Activated naive CD4-positive, alpha-beta T cell (primary cell): ENCODE results near the gene CTNNAL1.

Experiments used
- DNase-seq, 4 experiments: peaks; one replicate each; lab custom pipeline; 2025; lab: John Stamatoyannopoulos, UW

Gene CTNNAL1

GRCh38 chr9:109028457-109028856 is 15.2 kb upstream of the CTNNAL1 start:
- DNase-seq: no peak

DNA sequence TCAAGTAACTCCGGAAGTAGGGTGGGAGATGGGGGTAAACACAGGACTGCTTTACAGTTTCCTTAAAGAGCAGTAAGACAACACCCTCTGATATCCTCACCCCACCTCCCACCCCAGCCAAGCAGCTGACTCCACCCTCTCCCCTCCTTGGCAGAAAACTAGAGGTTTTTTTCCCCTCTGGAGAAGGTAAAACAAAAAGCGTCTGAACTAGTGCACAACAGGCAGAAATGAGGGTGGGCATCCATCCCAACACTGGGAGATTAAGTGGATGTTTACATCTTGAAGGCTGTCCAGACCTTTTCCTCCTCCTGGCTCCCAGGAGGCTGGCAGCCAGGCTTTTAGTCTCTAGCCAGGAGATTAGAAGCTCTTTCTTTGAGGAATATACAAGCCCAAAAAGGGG is 13.9 kb upstream of the CTNNAL1 start:
- no peak for DNase-seq

DNA sequence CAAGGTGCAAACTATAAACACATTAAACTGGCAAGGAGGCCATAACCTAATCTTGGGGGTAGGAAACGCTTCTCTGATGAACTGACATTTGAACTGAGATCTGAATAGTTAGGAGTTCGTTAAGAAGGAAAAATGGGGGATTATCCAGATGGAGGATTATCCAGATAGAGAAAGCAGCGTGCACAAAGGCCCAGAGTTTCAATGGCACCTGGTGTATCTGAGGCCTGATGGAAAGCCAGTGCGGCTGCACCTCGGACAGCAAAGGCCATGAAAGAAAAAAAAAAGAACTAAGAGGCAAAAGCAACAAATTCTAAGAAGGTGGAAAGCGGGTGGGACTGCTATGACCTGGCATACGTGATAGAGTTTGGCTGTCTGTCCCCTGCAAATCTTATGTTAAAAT is 13.0 kb upstream of the CTNNAL1 start:
- no peak for DNase-seq

DNA sequence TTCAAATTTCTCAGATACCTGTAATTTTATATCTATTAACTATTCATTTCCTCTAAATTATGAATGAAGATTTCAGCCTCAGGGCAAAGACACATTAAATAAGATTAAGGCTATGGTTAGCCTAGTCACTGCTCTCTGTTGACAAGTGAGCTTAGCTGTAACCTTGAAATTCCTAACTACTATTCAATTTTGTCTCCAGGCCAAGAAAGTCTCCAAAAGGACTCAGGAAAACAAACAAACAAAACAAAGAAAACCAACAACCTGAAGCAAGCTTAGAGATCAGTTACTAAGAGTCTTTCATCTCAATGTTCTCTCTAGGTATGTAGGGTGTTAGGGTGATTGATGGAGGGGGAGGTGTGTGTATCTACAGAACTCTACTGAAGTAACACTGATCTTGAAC is 9.6 kb upstream of the CTNNAL1 start:
- DNase-seq: no peak

DNA sequence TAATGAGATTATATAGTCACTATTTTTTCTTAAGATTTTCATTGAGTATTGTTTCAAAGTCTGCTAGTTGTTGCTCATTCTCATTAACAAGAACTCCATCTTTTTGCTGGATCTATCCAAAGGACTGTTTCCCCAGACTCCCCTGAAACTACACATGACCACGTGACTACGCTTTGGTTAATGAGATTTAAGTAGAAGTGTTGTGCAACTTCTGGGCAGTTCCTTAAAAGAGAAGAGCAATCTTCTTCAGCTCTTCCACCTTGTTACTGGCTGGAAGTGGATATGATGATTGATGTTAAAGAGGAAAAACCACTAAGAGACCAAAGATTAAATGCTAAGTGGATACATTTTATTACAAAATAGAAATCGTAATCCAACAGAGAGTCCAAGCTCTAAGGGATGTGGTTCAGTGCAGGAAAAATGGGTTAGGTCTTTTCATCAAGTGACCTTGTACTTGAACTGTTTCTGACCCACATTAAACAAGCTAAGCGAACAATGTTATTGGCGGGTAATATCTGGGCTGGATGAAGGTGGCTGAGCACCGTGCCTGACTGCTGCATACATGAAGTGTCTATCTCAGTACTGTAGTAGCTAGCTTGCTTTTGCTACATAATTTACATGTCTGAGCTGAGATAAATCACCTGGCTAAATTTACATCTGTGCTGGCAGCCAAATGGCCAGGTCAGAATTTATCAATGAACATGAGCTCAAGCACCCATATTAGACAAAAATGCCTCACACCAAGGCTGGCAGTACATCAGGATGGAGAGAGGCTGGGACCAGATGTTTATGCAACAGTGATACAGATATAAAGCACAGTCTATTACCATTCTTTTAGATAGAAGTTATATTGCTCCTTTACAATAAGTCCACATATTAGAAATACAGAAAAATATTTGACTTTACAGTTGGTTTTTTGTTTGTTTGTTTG is 7.5 kb upstream of the CTNNAL1 start:
- DNase-seq: no peak

GRCh38 chr9:109020113-109020512 is 6.8 kb upstream of the CTNNAL1 start:
- DNase-seq: no peak

- no peak for DNase-seq
These were observed 6.1 kb upstream of the CTNNAL1 start for GRCh38 chr9:109019420-109019819.

GRCh38 chr9:109017493-109017892 is 4.2 kb upstream of the CTNNAL1 start:
- no peak for DNase-seq

DNA sequence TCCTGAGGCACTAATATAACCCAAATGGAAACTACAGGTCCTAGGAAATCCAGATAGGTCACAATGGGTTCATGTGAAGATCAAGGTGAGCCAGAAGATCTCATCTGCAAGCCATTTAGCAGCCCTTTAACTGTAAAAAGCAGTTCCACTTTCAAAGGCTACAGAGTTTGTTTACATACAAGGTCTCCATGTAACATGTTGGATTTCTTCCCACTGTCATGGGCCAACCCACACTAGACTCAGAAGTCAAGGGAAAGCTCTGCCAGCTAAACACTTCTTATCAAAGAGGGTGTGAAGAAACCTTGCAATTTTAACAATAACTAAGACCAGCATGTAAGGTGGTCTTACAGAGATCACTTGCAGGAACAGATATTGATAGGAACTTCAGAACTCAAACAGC is 3.8 kb upstream of the CTNNAL1 start:
- DNase-seq: no peak

DNA sequence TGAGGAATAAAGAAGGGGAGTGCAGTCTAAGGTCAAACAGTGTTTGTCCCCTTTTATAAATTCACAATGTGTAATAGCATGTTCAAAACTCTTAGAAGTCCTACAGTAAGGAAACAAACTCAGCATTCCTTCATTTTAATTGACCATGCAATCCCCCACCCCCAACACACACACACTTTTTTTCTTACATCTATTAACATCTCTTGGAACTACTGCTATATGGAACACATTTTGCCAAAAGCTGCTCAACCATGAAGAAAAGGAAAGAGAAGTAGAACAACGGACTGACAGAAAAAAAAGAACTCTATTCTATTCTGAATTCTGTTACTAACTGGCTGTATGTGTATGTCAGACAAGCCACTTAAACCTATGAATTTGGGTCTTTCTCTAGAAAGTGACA is 2.8 kb upstream of the CTNNAL1 start:
- no peak for DNase-seq

DNA sequence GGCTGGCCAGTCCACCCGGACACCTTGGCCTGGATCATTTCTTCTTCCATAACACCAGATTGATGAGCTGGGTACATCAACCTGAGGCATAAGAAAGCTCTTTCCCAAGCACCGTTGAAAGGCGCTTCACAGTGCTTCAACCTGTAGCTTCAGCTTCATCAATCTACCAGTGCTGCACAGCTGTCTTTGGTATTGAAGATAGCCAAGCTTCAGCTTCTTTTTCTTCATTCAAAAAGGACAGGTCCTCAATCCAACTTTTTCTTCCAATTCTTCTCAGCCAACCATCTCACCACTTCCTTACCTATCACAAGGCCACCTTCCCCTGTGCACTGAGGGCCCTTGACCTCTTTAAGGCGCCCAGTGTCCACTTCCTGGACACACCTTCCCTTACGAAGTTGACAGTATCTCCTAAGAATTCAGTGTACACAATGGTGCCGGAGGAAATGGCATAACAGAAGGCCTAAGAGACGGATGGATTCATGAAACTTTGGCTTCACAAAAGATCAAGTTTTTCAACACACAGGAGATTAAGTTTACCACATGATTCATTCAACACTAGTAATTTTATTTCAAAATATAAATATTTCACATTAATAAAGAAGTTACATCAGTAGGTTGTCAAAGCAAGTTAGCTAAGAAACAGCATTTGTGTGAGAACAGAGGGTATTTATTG is 1.4 kb upstream of the CTNNAL1 start:
- DNase-seq: no peak

DNA sequence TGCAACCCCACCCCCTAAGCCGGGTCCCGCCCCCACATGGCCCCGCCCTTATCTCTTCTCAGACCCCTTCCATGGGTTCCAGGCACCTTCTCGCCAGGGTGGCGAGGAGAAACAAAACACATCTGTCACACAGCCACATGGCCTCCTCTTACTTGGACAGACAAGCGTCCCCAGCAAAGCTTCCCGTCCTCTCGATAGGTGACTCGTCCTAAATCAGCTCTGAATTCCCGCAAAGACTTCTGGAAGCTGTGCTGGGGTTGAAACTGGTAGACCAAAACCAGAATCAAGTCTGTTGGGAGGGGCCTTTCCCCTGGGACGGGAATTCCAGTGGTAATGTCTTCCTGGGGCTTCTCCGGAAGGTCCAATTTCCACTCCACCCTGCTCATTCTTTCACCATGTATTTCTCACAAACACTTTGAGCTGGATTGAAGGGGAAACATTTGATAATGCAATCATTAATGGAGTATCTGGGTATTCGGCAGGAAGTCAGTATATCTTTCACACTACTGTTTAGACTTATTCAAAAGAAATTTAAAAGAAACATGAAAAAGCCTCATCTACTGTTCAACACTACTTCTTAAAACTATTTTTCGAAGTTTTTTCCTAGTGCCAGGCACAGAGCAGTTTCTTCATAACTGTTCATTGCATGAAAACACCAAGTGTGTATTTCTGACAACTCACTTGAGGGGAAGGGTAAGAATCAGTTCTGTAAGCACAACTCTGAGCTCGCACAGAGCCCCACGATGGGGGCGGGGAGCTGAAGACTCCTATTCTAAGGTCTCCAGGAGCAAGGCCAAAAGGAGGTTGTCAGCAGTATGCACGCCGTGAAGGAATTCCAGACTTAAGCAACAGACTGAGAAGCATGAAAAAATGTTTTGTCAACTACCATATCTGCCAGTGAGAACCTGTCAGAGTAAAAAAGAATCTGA is 644 bp upstream of the CTNNAL1 start:
- DNase-seq: no peak

DNA sequence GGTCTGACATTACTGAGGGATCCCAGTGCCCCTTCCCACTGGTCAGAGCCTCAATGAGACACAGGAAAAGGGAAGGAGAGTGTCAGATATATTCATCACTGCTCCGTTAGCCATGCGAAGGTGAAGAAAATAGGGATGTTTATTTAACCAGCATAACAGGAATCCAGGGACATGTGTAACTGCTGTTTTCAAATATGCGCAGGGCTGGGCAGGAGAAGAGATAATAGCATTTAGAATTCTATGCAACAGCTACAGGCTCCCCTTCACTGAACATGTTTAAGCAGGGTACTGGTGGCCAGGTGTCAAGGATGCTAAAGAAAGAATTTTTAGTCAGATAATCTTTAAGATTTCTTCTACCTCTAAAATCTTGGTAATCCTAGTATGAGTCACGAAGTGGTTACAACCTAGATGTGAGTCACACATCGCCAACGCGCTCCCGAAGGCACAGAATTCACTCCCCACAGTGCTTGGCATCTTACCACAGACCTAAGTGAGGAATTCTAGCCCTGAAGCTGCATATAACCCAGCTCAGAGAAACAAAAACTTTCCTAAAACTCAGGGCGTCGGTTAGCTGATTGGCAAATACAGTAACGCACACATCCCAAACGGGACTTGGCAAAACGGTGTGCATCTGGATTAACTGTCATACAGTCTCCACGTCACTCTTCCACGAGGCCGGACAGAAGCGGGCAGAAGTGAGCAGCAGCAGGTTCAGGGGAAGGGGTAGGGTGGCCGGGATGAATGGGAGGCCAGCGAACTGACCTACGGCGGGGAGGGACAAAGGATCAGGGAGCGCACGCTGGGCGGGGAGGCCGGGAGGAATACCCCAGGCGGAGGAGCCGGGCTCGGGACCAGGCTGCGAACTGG is 1.1 kb downstream of the CTNNAL1 start:
- DNase-seq: peak in 1 of 4 experiments; percentile 21

- DNase-seq: no peak
These were observed 2.0 kb downstream of the CTNNAL1 start for GRCh38 chr9:109011231-109011671.

DNA sequence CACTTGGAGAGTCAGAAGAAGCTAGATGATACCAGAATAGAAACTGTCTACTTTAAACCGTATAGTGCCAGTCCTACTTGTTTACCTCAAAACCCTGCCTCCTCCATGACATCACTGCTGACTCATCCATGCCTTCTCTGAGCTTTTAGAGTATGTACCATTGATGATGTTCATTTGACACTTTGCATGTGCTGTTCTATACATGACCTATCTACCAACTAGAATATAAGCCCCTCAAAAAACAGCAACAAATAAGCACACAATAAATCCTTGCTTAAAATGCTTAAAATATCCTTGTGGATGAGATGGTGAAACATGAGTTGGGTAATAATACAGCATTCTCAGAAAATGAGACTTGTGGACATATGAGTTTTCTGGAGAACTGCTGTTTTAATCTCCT is 2.6 kb downstream of the CTNNAL1 start:
- DNase-seq: no peak

- no peak for DNase-seq
These were observed 7.6 kb downstream of the CTNNAL1 start for GRCh38 chr9:109005678-109006077.

DNA sequence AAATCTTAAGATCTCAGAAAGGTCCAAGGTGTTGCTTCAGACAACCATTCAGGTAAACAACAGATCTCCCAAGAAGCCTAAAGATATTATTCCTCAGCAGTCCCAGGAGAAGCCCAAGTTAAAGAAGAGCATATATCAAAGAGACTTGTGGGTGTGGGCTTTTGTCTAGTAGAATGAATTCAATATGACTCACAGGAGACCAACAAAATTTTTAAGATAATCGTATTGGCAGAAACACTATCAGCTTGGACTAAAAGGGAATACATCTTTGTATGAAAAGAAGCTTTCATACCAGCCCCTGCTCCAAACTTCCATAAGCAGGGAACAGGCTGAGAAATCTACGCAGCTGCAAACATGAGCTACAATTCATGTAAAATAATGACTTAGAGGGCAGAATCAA is 10.2 kb downstream of the CTNNAL1 start:
- DNase-seq: no peak

DNA sequence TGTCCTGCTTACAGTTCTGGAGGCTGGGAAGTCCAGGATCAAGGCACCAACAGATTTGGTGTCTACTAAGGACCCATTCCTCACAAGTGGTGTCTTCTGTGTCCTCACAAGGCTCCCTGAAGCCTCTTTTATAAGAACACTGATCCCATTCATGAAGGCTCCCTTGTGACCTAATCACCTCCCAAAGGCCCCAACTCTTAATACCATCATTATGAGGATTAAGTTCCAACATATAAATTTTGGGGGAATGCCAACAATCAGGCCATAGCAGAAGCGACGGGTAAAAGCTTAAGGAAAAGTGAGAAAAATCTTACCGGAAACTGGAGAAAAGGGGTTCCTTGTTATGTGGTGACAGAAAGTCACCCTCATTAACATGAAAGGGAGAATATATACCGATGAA is 11.2 kb downstream of the CTNNAL1 start:
- no peak for DNase-seq

GRCh38 chr9:109001275-109001676 is 12.0 kb downstream of the CTNNAL1 start:
- no peak for DNase-seq

DNA sequence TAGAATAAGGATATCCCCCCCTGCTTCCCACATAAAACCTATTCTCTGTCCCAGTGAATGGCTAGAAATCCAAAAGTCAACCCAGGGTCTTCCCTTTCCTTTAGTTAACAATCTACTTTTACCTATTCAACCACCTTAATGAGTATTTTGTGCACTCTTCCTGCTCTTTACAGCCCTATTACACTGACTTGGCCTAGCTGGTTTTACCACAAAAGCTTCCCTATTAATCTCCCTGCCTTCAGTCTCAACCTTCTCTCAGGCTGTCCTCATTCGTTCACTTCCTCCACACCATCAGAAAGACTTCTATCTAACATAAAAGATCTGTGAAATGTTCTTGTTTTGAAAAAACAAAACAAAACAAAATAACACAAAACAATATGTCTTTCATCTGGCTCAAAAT is 16.2 kb downstream of the CTNNAL1 start:
- DNase-seq: no peak

GRCh38 chr9:108996643-108997042 is 16.7 kb downstream of the CTNNAL1 start:
- no peak for DNase-seq
